Astrocyte (in vitro differentiated cells and primary cell): Measurements from ENCODE around the gene FBN1. TPM values are rescaled to one million over a fixed set of nuclear protein-coding genes. Genes with fewer than 3 reads are reported as not detected.

Experiments used
- DNase-seq: peaks from one replicate; pipeline ENCODE4 v3.0.0-alpha.2; 2010; ENCODE audit warnings: low read depth
- FAIRE-seq: peaks from 2 replicates; lab custom pipeline; 2011; peaks lifted over from hg19 to GRCh38; lab: Jason Lieb, UNC
- H2AFZ ChIP-seq: 2 replicates; pipeline ENCODE4 v1.6.0; 2012; ENCODE audit warnings: low read depth, low read length, inconsistent platforms
- H3K27ac ChIP-seq: 2 replicates; pipeline ENCODE4 v1.5.1; 2011; ENCODE audit warnings: low read depth, low read length, inconsistent platforms
- H3K27me3 ChIP-seq: 2 replicates; pipeline ENCODE4 v1.6.0; 2011; ENCODE audit warnings: low read length, inconsistent platforms; ENCODE audit not compliant: insufficient read depth
- H3K36me3 ChIP-seq: 2 replicates; pipeline ENCODE4 v1.5.1; 2011; ENCODE audit warnings: low read length, inconsistent platforms; ENCODE audit not compliant: insufficient read depth
- H3K4me1 ChIP-seq: 2 replicates; pipeline ENCODE4 v1.5.1; 2011; ENCODE audit warnings: low read length, inconsistent platforms; ENCODE audit not compliant: insufficient read depth
- H3K4me2 ChIP-seq: 2 replicates; pipeline ENCODE4 v1.6.0; 2012; ENCODE audit warnings: low read length, inconsistent platforms
- H3K4me3 ChIP-seq: 2 replicates; pipeline ENCODE4 v1.5.1; 2011; ENCODE audit warnings: low read depth, mild to moderate bottlenecking, low read length, inconsistent platforms; ENCODE audit not compliant: insufficient read depth
- H3K79me2 ChIP-seq: 2 replicates; pipeline ENCODE4 v1.6.0; 2012; ENCODE audit warnings: mild to moderate bottlenecking, low read length, inconsistent platforms; ENCODE audit not compliant: insufficient read depth
- H3K9ac ChIP-seq: 2 replicates; pipeline ENCODE4 v1.6.0; 2012; ENCODE audit warnings: mild to moderate bottlenecking, low read length, inconsistent platforms
- H3K9me3 ChIP-seq: 2 replicates; pipeline ENCODE4 v1.5.1; 2012; ENCODE audit warnings: low read depth, mild to moderate bottlenecking, low read length, inconsistent platforms; ENCODE audit not compliant: insufficient read depth
- H4K20me1 ChIP-seq: 2 replicates; pipeline ENCODE4 v1.6.0; 2012; ENCODE audit warnings: low read length, inconsistent platforms; ENCODE audit not compliant: insufficient read depth
- H3K27ac Mint-ChIP-seq: one replicate; pipeline ENCODE4 v1.8.0; 2021; ENCODE audit warnings: mild to moderate bottlenecking, mixed read lengths; ENCODE audit not compliant: unreplicated experiment
- H3K27me3 Mint-ChIP-seq: one replicate; pipeline ENCODE4 v1.8.0; 2021; ENCODE audit warnings: low read depth, mixed read lengths; ENCODE audit not compliant: unreplicated experiment
- H3K36me3 Mint-ChIP-seq: one replicate; pipeline ENCODE4 v1.8.0; 2021; ENCODE audit warnings: low read depth, mixed read lengths; ENCODE audit not compliant: unreplicated experiment
- H3K4me1 Mint-ChIP-seq: one replicate; pipeline ENCODE4 v1.8.0; 2021; ENCODE audit warnings: low read depth, mixed read lengths; ENCODE audit not compliant: unreplicated experiment
- H3K4me3 Mint-ChIP-seq: one replicate; pipeline ENCODE4 v1.8.0; 2021; ENCODE audit warnings: mild to moderate bottlenecking, moderate library complexity, mixed read lengths; ENCODE audit not compliant: unreplicated experiment
- H3K9me3 Mint-ChIP-seq: one replicate; pipeline ENCODE4 v1.8.0; 2021; ENCODE audit warnings: mild to moderate bottlenecking, mixed read lengths; ENCODE audit not compliant: unreplicated experiment
- EZH2 ChIP-seq: IDR thresholded peaks from 2 replicates; pipeline ENCODE4 v1.6.1; 2012; ENCODE audit warnings: mild to moderate bottlenecking, low read length, inconsistent platforms; ENCODE audit not compliant: insufficient read depth
- total RNA-seq: library from RNA; stranded (reverse); gene quantifications from 2 replicates; pipeline ENCODE4 v1.2.1, GENCODE V29; 2021
- TF ChIP-seq, protein P1 (sequence below): IDR thresholded peaks from 2 replicates; pipeline ENCODE4 v1.5.1; 2011; ENCODE audit warnings: low read depth, mild to moderate bottlenecking, inconsistent platforms, low read length, moderate library complexity; ENCODE audit not compliant: insufficient read depth

Gene FBN1
- total RNA-seq, 1 donor from 2014 or later: 210 TPM

DNA sequence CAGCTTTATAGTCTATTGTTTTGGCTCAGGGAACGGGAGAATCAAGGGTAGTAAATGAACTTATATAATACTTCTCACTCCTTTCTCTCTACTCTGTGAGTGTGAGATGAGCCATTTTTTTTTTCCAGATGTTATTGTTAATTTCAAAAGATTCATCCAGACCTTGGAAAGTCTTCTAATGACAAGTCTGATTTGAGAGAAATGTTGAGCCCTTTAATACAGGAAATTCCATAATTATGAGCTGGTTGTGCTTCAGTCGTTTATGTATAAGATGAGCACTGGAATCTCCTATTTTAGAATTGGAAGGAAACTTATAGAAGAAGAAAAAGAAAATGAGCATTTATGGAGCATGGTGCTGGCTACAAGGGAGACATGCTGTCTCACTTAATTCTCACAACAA lies 92.0 kb downstream of the FBN1 start:
- H3K4me1 Mint-ChIP-seq: peaks cover 24% of the 10 kb centered on the region
- no peak overlapping the region for H2AFZ ChIP-seq
- H3K36me3 Mint-ChIP-seq: peaks cover 10% of the 10 kb centered on the region
- H3K27me3 ChIP-seq: no peaks in the 10 kb centered on the region
- H3K27me3 Mint-ChIP-seq: no peaks in the 10 kb centered on the region
- H3K9me3 Mint-ChIP-seq: no peaks in the 10 kb centered on the region
- peaks cover 41% of the 10 kb centered on the region for H3K4me1 ChIP-seq
- no peak for TF ChIP-seq EZH2
- TF ChIP-seq, protein P1, sequence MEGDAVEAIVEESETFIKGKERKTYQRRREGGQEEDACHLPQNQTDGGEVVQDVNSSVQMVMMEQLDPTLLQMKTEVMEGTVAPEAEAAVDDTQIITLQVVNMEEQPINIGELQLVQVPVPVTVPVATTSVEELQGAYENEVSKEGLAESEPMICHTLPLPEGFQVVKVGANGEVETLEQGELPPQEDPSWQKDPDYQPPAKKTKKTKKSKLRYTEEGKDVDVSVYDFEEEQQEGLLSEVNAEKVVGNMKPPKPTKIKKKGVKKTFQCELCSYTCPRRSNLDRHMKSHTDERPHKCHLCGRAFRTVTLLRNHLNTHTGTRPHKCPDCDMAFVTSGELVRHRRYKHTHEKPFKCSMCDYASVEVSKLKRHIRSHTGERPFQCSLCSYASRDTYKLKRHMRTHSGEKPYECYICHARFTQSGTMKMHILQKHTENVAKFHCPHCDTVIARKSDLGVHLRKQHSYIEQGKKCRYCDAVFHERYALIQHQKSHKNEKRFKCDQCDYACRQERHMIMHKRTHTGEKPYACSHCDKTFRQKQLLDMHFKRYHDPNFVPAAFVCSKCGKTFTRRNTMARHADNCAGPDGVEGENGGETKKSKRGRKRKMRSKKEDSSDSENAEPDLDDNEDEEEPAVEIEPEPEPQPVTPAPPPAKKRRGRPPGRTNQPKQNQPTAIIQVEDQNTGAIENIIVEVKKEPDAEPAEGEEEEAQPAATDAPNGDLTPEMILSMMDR: no peak
- H3K27ac ChIP-seq: peak overlapping the region; percentile 83
- H3K9ac ChIP-seq: peak overlapping the region; percentile 65
- H3K79me2 ChIP-seq: peaks cover 99% of the 10 kb centered on the region
- FAIRE-seq: peak; percentile 65
- no peaks in the 10 kb centered on the region for H3K9me3 ChIP-seq
- H3K36me3 ChIP-seq: peaks cover 13% of the 10 kb centered on the region
- no peak overlapping the region for H3K27ac Mint-ChIP-seq
- no peak overlapping the region for H3K4me3 Mint-ChIP-seq
- H3K4me3 ChIP-seq: peak overlapping the region; percentile 1
- H3K4me2 ChIP-seq: peak overlapping the region; percentile 58
- DNase-seq: peak; percentile 38
- H4K20me1 ChIP-seq: peaks cover 13% of the 10 kb centered on the region

DNA sequence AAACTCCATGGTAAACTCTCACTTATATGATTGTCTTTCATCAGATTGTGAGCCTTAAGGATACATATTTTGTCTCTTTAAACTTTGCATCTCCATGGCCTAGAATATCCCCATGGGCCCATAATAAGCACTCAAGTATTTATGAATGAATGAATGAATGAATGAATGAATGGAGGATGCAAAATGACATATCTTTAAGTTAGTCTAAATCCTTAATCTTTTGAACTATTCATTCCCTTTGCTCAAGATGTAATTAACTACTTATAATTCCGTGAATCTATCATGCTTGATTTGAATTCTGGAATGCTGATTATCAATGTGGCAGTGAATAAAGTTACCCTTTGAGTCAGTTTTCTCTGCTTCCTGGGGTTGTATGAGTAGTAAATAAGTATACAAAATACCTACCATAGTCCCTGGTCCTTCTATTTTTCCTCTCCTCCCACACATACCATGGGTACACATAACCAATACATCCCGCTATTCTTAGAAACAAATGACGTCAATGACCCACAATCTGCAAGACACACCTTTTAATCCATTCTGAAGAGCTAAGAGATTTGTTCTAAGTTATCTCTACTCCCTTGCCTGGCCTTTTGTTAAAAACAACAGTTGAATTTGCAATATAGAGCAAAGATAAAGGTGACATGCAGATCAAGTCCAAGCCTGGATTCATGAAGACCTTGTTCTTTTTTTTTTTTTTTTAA lies 94.5 kb downstream of the FBN1 start:
- H3K9me3 Mint-ChIP-seq: no peaks in the 10 kb centered on the region
- peaks cover 45% of the 10 kb centered on the region for H3K4me1 ChIP-seq
- no peak overlapping the region for H3K4me3 ChIP-seq
- no peaks in the 10 kb centered on the region for H3K27me3 Mint-ChIP-seq
- no peak for TF ChIP-seq EZH2
- TF ChIP-seq, protein P1: no peak
- no peak overlapping the region for H3K27ac Mint-ChIP-seq
- peaks cover 95% of the 10 kb centered on the region for H3K79me2 ChIP-seq
- H3K4me1 Mint-ChIP-seq: peaks cover 37% of the 10 kb centered on the region
- H3K4me2 ChIP-seq: peak overlapping the region; percentile 3
- H4K20me1 ChIP-seq: peaks cover 29% of the 10 kb centered on the region
- no peak overlapping the region for H3K27ac ChIP-seq
- H2AFZ ChIP-seq: no peak overlapping the region
- no peak overlapping the region for H3K9ac ChIP-seq
- DNase-seq (peak; percentile 45), FAIRE-seq (no peak)
- no peaks in the 10 kb centered on the region for H3K36me3 ChIP-seq
- H3K9me3 ChIP-seq: no peaks in the 10 kb centered on the region
- H3K36me3 Mint-ChIP-seq: peaks cover 10% of the 10 kb centered on the region
- no peak overlapping the region for H3K4me3 Mint-ChIP-seq
- no peaks in the 10 kb centered on the region for H3K27me3 ChIP-seq

DNA sequence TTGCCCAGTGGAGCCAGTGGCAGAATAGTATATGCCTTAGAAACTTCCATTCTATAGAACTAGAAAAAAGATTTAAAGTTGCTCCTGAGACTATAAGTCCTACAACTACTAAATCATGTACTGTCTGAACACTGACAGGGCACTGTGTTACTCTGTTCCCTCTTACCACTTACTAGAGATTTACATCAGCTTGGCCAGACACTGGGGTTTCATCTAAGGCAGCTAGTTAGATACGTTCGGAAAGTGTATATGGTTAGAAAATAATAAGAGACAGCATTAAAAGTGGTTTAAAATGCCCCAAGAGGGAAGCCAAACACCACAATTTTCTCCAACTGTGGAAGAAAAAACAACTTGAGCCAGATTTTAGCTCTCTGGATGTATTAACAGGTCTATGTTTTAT lies 97.1 kb downstream of the FBN1 start:
- Mint-ChIP-seq H3K27me3 (no peaks in the 10 kb centered on the region), H3K4me3 (no peak overlapping the region), H3K9me3 (no peaks in the 10 kb centered on the region), H3K36me3 (peaks cover 8% of the 10 kb centered on the region), H3K4me1 (peaks cover 22% of the 10 kb centered on the region), H3K27ac (no peak overlapping the region)
- Histone ChIP-seq H3K9ac (peak overlapping the region; percentile 67), H3K27me3 (no peaks in the 10 kb centered on the region), H3K4me1 (peaks cover 20% of the 10 kb centered on the region), H3K4me2 (peak overlapping the region; percentile 60), H2AFZ (no peak overlapping the region), H3K79me2 (peaks cover 94% of the 10 kb centered on the region), H4K20me1 (peaks cover 29% of the 10 kb centered on the region), H3K9me3 (no peaks in the 10 kb centered on the region), H3K4me3 (no peak overlapping the region), H3K36me3 (no peaks in the 10 kb centered on the region), H3K27ac (peak overlapping the region; percentile 79)
- TF ChIP-seq, protein P1: no peak
- no peak for TF ChIP-seq EZH2
- no peak for FAIRE-seq
- no peak for DNase-seq
